HG03196 (cell line): ENCODE measurements around the gene FLNB.

ENCODE experiments used
- ATAC-seq: cut with Tn5 transposase; IDR thresholded peaks from one replicate; pipeline ENCODE4 v1.9.1; 2021; ENCODE audit not compliant: unreplicated experiment

FLNB gene

GRCh38 chr3:58102976-58103451 lies 94.8 kb downstream of the FLNB start:
- no peak for ATAC-seq

- ATAC-seq: no peak
Observed at GRCh38 chr3:58104151-58104550, 95.9 kb downstream of the FLNB start.

- ATAC-seq: no peak
Observed at GRCh38 chr3:58104712-58105111, 96.5 kb downstream of the FLNB start.

- no peak for ATAC-seq
Observed at GRCh38 chr3:58105196-58105595, 97.0 kb downstream of the FLNB start.

- ATAC-seq: no peak
Observed at GRCh38 chr3:58106061-58106460, 97.8 kb downstream of the FLNB start.

- no peak for ATAC-seq
Observed at GRCh38 chr3:58106640-58107039, 98.4 kb downstream of the FLNB start.

- no peak for ATAC-seq
Observed at GRCh38 chr3:58107597-58107996, 99.4 kb downstream of the FLNB start.

GRCh38 chr3:58109752-58110151 lies 101.5 kb downstream of the FLNB start:
- no peak for ATAC-seq

GRCh38 chr3:58111513-58112184 lies 103.4 kb downstream of the FLNB start:
- peak; percentile 45 for ATAC-seq

GRCh38 chr3:58112185-58112535 lies 103.9 kb downstream of the FLNB start:
- ATAC-seq: no peak

- ATAC-seq: no peak
Observed at GRCh38 chr3:58115175-58115574, 107.0 kb downstream of the FLNB start.

GRCh38 chr3:58116161-58116955 lies 108.1 kb downstream of the FLNB start:
- ATAC-seq: peak; percentile 67

GRCh38 chr3:58116985-58117384 lies 108.8 kb downstream of the FLNB start:
- ATAC-seq: no peak

GRCh38 chr3:58117561-58118181 lies 109.4 kb downstream of the FLNB start:
- ATAC-seq: no peak

GRCh38 chr3:58119186-58119585 lies 111.0 kb downstream of the FLNB start:
- ATAC-seq: no peak

GRCh38 chr3:58120075-58120812 lies 112.0 kb downstream of the FLNB start:
- ATAC-seq: no peak

- ATAC-seq: no peak
Observed at GRCh38 chr3:58121183-58121582, 113.0 kb downstream of the FLNB start.

GRCh38 chr3:58122936-58123700 lies 114.9 kb downstream of the FLNB start:
- ATAC-seq: no peak

- no peak for ATAC-seq
Observed at GRCh38 chr3:58124387-58124786, 116.2 kb downstream of the FLNB start.

GRCh38 chr3:58129041-58129770 lies 121.0 kb downstream of the FLNB start:
- ATAC-seq: no peak
